Fibroblast of skin of left biceps (primary cell): ENCODE measurements around the gene CXCR5.

Source experiments
- DNase-seq, 2 experiments: peaks; one replicate each; pipeline ENCODE4 v3.0.0-alpha.2; 2013; ENCODE audit warnings: low read depth in 2 of 2

The CXCR5 gene

DNA sequence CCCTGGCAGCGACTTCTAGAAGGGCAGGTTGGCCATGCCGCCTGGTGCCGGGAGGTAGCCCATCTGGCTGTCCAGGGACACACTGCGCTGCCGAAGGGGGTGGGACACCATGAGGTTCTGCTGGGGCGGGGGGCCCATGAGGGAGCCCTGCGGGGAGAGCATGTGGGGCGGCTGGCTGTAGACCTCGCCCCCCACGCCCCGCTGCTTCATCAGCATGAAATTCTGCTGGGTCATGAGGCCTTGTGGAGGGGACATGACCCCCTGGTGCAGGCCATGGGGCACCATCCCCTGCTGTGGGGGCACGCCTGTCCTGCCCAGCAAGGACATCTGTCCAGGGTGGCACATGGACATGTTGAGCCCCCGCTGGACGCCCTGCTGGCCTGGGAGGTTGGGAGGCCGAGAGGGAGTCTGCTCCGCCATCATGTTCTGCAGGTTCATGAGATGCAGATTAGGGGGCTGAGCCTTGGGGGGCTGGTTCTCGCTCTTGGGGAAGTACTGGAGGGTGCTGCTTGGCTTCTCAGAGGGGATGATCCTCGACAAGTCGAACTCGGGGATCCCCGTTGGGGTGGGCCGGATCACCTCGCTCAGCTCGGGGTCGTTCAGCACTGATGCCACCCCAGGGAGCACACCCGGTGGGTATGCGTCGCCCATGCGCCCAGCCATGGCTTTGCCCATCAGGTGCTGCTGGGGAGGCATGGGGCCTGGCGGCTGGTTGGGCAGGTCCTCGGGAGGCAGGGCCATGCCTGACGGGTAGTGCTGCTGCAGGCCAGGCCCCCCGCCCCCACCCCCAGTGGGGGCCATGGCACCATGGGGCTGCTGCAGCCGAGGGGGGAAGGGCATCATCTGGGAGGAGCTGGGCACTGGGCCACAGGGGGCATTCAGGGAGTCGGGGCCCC lies 15.0 kb downstream of the CXCR5 start:
- no peak for DNase-seq

DNA sequence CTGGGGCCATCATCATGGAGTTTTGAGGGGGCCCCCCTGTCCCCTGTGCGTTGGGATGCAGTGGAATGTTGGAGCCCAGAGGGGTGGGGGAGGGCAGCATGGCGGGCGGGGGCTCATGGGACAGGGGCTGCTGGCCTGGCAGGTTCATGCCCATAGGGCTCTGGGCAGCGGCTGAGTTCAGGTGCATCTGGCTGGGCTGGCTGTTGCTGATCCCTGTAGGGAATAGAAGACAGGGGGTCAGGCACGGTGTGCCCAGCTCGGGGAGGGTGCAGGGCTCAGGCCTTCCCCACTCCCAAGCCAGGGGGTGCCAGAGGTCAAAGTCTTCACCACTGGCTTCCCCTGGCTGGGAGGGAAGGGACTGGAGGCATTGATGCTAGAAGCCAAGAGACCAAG lies 15.6 kb downstream of the CXCR5 start:
- no peak for DNase-seq

DNA sequence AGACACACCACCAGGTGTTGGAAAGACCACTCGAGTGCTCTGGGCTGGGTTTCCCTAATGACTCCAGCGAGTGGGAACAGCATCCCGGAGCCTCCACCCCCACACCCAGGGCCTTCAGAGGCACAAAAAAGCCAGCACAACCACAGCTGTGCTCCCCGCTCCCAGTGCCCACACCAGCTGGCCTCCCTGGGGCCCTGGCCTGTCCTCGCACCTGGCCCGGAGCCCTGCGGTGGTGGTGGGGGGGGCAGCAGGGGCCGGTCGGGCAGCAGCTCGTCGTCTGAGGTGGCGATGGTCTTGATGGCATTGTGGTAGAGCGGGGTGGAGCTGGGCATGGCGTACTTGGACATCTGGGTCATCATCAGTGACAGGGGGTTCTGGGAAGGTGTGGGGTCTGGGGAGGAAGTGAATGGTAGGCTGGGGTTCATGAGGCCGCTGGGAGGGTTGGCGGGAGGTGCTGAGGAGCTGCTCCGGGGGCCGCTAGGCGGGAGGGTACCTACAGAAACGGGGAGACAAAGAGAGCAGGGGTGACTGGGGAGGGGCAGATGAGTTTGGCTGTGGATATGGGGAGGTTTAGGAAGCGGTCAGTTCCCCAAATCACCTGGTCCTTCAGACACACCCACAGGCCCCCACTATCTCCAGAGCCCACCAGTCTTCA lies 16.1 kb downstream of the CXCR5 start:
- DNase-seq = no peak

DNA sequence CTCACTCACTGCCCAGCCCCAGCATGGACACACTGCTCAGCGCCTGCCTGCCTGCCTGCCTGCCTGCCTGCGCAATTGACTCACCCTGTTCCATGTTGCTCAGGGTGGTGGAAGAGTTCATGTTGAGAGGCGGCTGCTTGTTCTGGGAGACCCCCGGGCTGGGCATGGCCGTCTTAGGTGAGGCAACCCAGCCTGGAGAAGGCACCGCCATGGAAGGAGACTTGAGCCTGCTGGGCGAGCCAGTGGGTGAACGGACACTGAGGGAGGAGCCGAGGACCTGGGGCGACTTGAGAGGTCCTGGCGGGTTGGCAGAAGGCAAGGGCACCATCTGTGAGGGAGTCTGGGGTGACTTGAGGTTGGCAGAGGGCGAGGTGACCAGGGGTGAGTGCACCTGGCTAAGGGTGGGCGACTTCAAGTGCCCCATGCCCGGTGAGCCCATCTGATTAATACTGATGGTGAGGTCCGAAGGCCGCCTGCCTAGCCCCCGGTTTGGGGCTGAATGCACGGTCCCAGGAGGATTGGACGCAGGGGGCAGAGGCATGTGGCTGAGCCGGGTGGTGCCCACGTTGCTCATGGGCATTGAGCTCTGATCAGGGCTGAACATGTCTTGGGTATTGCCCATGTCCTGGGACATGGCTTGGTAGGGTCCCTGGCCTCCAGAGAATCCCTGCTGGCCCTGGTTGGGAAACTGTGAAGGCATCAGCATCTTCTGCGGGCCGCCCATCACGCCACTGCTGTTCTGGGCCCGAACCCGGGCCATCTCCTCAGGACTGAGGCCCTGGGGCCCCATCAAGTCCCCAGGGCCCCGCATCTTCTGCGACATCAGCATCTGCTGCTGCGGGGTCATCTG lies 17.1 kb downstream of the CXCR5 start:
- no peak for DNase-seq

DNA sequence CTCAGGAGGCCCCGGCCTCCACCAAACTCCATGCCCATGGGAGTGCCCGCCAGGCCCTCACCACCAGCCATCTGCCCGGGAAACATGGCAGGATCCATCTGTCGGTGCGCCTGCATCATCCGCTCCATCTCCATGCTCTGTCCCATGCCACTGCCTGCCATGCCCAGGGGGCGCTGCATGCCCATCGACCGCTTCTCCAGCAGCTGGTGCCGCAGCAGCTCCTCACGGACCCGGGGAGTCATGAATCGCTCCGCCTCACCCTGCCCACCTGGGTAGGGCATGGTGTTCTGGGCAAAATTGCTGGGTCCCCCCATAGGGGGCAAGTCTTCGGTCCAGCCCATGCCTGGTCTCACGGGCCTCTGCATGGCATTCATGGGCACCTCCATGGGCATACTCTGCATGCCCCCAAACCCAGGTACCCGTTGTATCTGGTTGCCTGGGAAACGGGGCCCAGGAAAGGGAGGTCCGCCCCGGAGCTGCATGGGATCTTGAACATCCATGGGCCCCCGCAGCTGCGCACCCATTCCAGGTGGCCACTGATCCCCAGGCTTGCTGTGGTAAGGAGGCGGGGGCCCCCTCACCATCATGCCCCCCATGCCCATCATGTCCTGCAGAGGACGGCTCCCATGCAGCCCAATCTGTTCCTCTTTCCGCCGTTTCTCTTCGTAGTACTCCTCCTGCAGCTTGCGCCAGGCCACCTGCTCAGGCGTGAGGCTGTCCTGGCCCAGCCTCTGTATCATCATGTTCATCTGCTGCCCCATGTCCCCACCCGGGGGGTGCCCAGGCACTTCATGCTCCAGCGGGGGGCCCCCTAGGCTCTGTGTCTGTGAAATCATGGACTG lies 18.0 kb downstream of the CXCR5 start:
- no peak for DNase-seq

DNA sequence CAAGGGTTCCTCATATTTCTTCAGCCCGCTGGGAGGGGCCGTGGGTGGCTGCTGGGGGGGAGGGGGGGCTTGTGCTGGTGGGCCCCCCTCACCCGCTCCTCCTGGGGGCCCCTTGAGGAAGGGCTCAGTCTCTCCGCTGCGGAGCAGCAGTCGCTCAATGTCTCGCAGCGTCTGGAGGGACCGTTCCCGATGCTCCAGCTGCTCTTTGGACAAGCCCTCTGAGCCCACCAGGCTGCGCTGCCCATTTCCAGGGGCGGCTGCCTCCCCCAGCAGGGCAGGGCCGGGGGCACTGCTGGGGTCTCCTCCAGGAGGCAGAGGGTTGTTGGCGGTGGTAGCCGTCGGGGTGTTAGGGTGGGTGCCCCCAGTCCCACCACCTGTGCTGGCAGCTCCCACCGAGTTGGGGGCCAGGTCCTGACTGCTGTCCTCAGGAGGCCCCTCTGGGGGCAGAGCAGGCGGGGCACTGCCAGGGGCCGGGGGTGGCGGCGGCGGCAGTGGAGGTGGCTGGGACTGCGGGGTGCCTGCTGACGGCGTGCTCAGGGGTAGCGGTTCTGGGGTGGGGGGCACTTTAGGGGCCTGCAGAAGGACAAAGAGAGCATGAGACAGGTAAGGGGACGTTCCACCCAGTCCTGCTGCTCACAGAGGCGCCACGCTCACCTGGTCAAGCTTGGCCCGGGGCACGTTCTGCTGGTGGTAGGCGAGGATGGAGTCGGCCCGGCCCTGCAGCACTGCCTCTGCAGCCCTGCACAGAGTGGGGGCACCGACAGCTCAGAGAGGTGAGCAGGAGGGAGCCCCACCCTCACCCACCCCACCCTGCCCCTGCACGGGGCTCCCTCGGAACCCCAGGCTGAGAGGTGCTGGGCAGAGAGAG lies 18.9 kb downstream of the CXCR5 start:
- no peak for DNase-seq

DNA sequence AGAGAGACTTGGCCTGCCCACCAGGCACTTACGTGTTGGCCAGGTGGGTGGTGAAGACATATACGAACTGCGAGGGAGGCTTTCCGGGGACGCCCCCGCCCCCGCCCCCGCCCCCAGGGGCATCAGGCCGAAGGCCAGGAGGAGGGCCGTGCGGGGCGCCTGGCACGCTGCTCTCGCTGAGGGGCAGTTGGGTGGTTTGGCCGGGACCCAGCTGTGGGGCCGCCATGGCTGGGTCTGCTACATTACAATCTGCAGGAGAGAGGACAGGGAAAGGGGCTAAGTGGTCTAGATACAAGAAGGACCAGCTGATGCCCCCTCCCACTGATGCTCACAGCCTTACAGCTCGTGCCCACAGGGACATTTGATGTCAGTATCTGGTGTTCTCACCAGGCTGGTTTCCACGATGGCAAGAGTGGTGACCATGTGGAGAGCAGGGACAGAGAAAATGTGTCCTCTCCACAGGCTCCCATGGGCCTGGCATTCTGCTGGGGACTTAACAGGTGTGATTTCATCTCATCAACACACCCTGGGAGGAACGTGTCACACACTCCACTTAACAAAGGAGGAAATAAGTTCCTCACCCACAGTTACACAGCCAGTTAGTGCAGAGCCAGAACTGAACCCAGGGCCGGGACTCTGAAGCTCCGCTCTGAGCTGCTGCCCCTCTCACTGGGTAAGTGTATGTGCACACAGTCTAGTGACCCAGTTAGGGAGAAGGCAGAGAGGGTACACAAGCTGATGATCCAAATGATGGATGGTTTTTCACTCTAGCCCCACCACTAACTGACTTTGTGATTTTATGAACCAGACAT lies 19.7 kb downstream of the CXCR5 start:
- DNase-seq = no peak

DNA sequence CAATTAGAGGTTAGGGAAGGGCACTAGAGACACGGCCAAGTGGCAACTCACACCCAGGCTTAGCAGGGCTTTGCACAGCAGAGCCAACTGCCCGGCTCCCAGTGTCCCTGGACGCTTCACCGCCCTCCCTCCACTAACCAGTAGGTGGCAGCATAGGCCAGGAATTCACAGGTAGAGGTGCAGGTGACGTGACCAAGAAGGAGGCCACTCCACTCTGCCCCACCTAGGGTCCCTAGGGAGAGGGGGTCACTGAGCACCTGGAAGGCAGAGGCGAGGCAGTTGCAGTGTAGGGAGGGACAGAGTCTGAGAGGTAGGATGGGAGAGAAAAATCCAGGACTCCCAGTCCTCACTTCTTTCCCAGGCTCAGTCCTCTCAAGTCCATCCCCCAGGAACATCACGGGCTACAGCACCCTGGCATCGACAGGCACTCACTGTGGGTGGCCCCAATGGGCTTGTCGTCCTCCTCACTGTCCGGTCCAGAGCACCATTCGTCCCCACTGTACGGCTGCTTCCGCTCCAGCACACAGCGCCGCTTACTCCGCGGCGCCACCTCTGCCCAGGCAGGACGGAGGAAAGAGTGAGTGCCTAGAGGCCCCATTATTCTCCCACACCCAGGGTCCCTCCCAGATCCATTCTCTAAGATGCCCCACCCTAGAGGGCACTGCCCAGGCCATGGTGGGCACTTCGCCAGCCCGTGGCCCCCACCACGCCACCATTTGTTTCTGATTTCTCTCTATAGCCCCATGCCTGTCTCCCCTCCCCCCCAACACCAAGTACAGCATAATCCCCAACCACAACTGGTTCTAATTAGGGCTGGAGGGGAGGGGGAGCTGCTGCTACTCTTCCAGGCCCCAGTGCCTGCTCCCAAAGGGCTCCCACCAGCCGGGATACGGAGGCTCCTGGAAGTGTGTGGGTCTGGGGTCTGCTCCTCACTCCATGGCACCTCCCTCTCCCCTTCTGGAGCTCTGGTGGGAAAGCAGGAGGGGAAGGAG lies 23.7 kb downstream of the CXCR5 start:
- DNase-seq = no peak

DNA sequence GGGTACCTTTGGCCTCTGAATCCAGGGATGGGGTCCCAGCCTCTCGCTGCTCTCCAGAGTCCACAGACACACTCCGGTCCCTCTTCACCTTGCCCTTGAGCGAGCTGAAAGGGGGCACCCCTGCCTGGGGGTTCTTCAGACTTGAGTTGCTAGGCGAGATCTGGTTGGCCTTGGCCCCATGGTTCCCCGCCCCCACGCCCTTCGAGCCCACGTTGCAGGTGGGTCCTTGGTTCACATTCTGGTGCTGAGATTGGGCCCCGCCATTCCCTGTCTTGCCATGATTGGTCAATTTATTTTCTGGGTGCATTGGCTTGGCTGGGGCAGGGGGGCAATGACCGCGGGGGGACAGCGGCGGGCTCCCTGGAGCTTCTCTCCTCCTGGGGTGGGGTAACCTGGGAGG lies 24.6 kb downstream of the CXCR5 start:
- DNase-seq = no peak

DNA sequence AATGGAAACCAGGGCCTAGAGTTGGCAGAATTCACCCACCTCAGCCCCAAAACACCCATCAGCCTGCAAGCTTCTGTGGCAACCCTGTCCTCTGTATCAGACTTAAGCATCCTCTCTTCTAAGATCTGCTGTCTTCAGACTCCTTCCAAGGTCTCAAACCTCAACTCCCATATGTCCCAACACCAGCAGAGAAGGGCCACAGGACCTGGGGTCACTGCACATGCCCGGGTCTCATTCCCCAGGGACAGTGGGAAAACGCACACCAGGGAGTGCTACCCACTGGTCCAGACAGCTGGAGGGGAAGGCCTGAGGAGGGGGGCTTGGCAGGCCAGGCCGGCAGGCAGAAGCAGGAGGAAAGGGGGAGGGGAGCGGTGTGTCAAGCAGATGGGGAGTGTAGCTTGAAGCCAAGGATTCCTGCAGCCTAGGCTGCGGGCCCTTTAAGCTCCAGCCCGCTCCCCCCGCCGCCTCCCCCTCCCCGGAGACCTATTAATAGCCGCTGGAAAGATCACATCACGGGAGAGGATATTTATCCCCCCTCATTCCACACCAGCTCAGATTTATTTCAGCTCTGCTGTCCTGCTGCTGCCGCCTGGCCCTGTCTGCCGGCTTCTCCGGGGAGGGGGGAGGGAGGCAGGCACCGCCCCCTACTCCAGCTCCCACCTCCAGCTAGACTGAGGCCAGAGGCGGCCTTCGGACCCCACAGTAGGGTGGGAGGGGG lies 25.4 kb downstream of the CXCR5 start:
- peak; percentile 92 to 93 for DNase-seq

DNA sequence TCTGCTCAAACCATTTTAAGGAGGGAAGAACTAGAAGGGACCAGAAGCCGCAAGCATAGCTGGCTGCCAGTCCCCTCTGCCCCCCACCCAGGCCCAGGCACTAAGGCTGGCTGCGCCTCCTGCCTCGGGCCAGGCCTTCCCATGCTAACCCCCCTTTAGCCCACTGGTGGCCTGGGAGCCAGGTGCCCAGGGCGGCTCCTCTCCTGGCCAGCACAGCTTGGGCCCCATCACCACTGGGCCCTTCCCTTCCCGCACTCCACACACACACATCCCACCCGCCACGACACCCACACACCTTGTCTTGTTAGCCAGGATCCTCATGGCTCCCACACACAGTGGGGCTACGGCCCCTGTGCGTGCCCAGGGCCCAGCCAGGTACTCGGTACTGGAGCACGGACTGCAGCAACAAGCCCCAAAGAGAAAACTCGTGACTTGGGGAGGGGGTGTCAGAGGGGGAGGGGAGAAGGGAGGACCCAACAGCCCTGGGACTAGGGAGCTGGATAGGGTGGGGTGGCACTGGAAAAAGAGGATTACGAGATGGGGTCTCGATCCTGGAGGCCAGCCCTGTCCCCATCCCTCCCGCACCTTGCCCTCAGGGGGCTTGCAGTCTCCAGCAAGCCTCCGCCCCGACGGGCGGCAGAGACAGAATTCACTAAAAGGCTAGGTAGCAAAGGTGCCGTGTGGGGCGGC lies 26.1 kb downstream of the CXCR5 start:
- DNase-seq = no peak

DNA sequence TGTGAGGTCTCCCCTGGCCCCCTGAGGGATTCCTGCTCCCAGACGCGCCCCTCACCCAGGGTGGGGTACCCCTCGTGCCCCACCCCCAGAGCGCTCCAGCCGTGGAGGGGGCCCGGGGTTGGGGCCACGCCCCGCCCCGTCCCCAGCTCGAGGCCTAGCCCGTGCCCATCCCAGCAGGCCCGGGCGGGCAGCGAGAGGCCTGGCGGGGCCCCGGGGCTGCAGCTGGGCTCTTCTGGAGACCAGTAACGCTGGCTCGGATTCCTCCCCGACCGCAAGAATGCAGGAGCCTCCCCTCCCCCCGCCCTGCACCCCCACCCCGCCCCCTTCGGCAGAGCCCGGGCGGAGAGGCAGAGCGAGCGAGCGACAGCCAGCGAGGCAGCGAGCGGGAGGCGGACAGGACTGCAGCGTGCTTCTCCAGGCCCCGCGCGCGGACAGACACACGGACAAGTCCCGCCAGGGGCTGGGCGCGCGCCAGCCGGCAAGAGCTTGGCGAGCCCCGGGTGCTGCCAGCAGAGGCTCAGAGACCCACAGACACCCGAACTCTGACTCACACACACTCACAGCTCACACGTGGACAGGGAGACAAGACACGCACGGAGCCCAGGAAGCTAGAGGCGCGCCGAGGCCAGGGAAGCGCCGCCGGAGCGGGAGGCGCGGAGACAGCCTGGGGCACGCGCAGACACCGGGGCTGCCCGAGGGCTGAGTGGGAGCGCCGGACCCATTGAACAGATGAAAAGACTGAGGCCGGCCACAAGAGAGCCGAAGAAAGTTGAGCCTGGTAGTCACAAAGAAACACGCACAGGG lies 26.8 kb downstream of the CXCR5 start:
- peak; percentile 75 to 78 for DNase-seq

DNA sequence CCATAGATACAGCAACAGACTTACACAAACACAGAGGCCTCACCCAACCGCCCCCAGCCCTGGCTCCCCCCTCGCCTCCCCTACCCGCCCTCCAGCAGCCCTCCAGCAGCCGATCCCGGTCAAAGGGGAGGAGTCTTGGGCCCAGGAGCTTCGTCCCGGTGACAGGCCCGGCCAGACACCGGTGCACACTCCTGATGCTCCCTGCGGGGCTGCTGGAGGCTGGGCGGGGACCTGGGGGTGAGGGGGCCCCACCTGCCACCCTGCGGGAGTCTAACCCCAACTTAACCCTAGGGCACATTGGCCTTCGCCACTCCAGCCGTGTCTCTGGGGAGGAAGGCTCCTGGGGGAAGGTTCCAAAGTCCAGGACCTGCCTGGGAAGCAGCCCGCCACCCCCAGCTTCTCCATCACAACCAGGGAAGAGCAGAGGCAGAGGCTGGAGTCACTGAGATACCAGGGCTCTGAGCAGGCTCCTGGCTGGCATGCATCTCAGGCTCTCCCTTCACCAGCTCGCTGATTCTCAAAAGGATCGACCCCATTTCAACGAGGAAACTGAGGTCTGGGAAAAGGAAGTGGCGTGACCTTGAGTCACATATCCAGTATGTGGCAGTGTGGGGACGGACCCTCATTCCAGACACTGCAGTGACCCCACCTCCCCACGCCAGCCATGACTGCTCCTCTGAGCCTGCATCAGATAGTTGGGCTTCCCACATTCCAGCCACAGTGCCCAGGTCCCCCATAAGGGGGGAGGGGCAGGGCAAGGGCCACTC lies 27.6 kb downstream of the CXCR5 start:
- no peak for DNase-seq

DNA sequence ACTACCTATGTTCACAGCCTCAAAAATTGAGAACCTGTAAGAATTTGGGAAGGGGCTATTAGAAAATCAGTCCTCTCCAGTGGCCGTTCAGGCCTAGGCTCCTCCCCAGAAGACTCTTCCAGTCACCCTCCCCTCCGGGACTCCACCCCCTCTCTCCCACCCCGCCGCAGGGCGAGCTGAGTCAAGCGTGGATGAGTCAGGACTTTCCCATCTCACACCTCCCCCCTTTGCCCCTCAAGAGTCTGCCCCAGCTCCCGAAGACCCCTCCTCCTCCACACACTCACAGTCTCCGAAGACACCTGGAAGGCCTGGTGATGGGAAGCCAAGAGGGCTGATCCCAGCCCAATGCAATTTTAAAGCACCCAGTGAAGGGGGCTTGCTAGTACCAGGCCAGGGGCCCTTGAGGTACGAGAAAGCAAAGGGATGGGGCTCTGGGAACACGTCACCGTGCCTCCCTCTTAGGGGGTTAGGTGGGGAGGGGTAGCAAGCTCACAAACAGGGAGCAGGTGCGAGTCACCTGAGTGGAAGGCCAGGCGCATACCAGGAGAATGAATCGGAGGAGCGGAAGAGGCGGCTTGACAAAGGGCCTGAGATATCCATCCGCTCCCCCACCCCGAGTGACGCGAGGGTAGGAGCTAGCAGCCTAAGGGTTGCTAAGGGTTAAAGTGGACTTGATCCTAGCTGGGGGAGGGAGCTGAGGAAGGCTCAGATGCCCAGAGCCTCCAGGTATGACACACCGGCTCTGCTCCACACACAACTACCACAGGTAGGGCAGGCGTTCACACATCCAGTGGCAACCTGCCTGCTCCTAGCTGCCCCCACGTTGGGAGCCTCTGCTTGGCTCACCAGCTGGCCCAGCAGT lies 28.4 kb downstream of the CXCR5 start:
- peak; percentile 69 to 73 for DNase-seq
